Pancreas (tissue), 10 donors: ENCODE measurements around the gene SMIM21. TPM values are rescaled to one million over a fixed set of nuclear protein-coding genes. Genes with fewer than 3 reads are reported as not detected.

Experiments used
- ATAC-seq, 4 donors: fragments of 200-7000 bp; cut with Tn5 transposase; one replicate each; pipeline versions ENCODE4 v1.8.0 to v1.9.1; 2020; ENCODE audit warnings: mild to moderate bottlenecking in 4 of 4, moderate library complexity in 4 of 4
- DNase-seq, 6 donors: peaks; one replicate each; pipeline ENCODE4 v3.0.0-alpha.2; 2020
- FAIRE-seq: peaks from 2 replicates; lab custom pipeline; 2012; peaks lifted over from hg19 to GRCh38; lab: Jason Lieb, UNC
- H3K27ac ChIP-seq, 4 donors: fragments of 200-600 bp; sonication (generic); 1 replicate in 3 of 4; 2 replicates in 1 of 4; pipeline versions ENCODE4 v1.5.0 to v1.8.0; 2020
- H3K27me3 ChIP-seq, 4 donors: fragments of 200-600 bp; one replicate each; pipeline ENCODE4 v1.8.0; 2021
- H3K36me3 ChIP-seq, 3 donors: fragments of 200-600 bp; sonication (generic) in 1 of 3; one replicate each; pipeline versions ENCODE4 v1.5.0 to v1.8.0; 2020 to 2021
- H3K4me1 ChIP-seq, 3 donors: fragments of 200-600 bp; one replicate each; pipeline ENCODE4 v1.8.0; 2021
- H3K4me3 ChIP-seq, 4 donors: fragments of 200-600 bp; sonication (generic) in 2 of 4; one replicate each; pipeline versions ENCODE4 v1.5.0 to v1.8.0; 2020 to 2021
- H3K9me3 ChIP-seq, 4 donors: fragments of 200-600 bp; one replicate each; pipeline ENCODE4 v1.8.0; 2021
- WGBS, 2 donors: extraction: QIAGEN DNeasy Blood & Tissue Kit; methylation state at CpG; one replicate each; pipeline ENCODE4 v1.1.7; 2013; 5-methylcytosine and 5-hydroxymethylcytosine counted together
- intact Hi-C, 3 donors: fragments of 100-400 bp; cut with DNase I; formaldehyde crosslinking; loops; one replicate each; pipeline versions ENCODE4 v1.11.1 to v1.14.2; 2022
- polyA plus RNA-seq, 2 donors: library from polyadenylated mRNA; stranded (reverse); fragments of 200-250 nt; gene quantifications; one replicate each; pipeline ENCODE4 v1.2.3, GENCODE V29; 2013
- total RNA-seq, 6 donors: library from RNA; stranded (reverse); fragmentation: NEBNext Ultra II Directional in 4 of 6; extraction: Animal tissue kit (Norgen Biotek cat#: 25700) in 4 of 6; gene quantifications; one replicate each; pipeline versions ENCODE4 v1.2.1 to v1.2.4, GENCODE V29; 2021 to 2023
- TF ChIP-seq, protein P1 (sequence below), 4 donors: fragments of 200-600 bp; sonication (generic) in 3 of 4; IDR thresholded peaks; one replicate each; pipeline versions ENCODE4 v1.5.0 to v1.8.0; 2021; ENCODE audit warnings: antibody characterized with exemption in 4 of 4
- donor health status: healthy with polysubstance abuse.
- donor health status: DM: no; HTN: no; CAD: no; lungs with moderate emphysema.
- donor health status: DM: no; HTN: no; CAD: no.
- donor health status: control.
- donor health status: control.
- donor health status: Bipolar disorder and iron deficiency.
- donor health status: DM: yes; HTN: yes; CAD: no.
- donor health status: DM: no; HTN: no; CAD: no.
- donor health status: DM: no; HTN: no; CAD: no.
- donor health status: DM: yes; HTN: yes; CAD: no.

SMIM21 gene
- total and polyA plus RNA-seq, 8 donors = 0.02 TPM; not detected in 7

DNA sequence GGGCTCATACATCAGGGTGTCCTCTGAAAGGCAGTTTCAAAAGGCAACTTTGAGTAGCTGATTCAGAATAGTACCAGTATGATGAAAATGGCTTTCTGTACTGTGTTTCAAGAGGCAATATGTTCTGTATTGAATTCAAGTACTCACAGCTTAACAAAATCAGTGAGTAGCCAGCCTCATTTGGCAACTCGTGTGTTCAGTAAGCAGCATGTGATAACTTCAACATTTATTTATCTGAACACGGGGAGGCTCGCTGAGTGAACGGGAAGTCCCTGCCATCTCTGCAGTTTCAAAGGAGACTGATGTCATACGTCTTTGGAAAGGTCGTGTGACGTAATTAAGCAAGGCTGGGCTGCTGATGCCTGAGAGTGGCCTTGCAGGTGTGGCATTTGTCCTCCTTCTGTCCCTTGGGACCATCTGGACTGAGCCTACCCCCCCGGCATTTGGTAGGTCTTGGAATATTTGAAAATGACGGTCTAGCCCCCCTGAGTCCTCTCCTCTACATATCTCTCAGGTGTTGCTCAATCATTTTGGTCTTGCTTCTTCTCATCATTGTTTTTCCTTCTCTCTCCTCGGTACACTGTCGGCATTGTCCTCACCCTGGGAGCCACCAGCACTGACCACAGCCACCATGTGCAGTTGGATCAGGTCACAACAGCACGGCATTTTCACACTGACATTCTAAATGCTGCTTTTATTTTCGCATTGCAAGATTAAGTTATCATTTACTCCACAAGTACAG lies 62.8 kb downstream of the SMIM21 start:
- Histone ChIP-seq H3K4me1 (no peaks in the 10 kb centered on the region), H3K36me3 (no peaks in the 10 kb centered on the region), H3K27me3 (no peaks in the 10 kb centered on the region), H3K4me3 (no peak overlapping the region), H3K9me3 (no peaks in the 10 kb centered on the region), H3K27ac (no peak overlapping the region)
- 66 to 67% methylated on average over 13 of the region's 13 CpGs for WGBS, 2 donors
- intact Hi-C loops = no loop called here
- ATAC-seq (peak in 2 of 4 donors; percentile 40 to 44), DNase-seq (no peak), FAIRE-seq (no peak)
- TF ChIP-seq, protein P1, sequence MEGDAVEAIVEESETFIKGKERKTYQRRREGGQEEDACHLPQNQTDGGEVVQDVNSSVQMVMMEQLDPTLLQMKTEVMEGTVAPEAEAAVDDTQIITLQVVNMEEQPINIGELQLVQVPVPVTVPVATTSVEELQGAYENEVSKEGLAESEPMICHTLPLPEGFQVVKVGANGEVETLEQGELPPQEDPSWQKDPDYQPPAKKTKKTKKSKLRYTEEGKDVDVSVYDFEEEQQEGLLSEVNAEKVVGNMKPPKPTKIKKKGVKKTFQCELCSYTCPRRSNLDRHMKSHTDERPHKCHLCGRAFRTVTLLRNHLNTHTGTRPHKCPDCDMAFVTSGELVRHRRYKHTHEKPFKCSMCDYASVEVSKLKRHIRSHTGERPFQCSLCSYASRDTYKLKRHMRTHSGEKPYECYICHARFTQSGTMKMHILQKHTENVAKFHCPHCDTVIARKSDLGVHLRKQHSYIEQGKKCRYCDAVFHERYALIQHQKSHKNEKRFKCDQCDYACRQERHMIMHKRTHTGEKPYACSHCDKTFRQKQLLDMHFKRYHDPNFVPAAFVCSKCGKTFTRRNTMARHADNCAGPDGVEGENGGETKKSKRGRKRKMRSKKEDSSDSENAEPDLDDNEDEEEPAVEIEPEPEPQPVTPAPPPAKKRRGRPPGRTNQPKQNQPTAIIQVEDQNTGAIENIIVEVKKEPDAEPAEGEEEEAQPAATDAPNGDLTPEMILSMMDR (IDR thresholded peaks at IDR 0.05) = no peak

- FAIRE-seq (no peak), ATAC-seq (peak; percentile 82 to 90 (median 84)), DNase-seq (peak in 3 of 6 donors; percentile 27 to 50 (median 34))
- no peaks in the 10 kb centered on the region for H3K9me3 ChIP-seq
- H3K4me3 ChIP-seq = no peak overlapping the region
- WGBS, 2 donors = 65 to 69% methylated on average over 13 of the region's 13 CpGs
- intact Hi-C loops = no loop called here
- no peaks in the 10 kb centered on the region for H3K4me1 ChIP-seq
- peak overlapping the region in 1 of 4 donors; percentile 5 for H3K27ac ChIP-seq
- TF ChIP-seq, protein P1 (IDR thresholded peaks at IDR 0.05) = no peak
- H3K27me3 ChIP-seq = no peaks in the 10 kb centered on the region
- no peaks in the 10 kb centered on the region for H3K36me3 ChIP-seq
Measured at GRCh38 chr18:75363446-75364225, 63.9 kb downstream of the SMIM21 start.

DNA sequence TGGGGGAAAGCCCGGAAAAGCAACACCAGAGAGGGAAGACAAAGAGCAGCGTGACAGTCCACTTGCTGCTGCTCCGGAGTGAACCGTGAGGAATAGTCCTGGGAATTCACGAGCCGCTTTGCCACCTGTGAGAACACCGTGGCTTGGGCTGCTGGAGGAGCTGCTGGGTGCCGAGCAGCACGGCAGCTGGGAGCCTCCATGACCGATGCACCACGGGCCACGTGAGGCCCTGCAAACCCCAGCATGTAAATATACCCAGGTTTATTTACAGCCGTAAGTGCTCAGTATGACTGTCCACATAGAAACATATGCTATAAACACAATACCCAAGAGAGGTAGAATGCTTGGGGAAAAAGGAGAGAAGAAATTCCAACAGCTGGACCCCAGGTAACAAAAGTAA lies 65.1 kb downstream of the SMIM21 start:
- no peaks in the 10 kb centered on the region for H3K27me3 ChIP-seq
- no peaks in the 10 kb centered on the region for H3K9me3 ChIP-seq
- FAIRE-seq (no peak), DNase-seq (peak in 2 of 6 donors; percentile 17 to 21), ATAC-seq (peak in 3 of 4 donors; percentile 47 to 56 (median 55))
- 47 to 63% methylated on average over 13 of the region's 13 CpGs for WGBS, 2 donors
- H3K27ac ChIP-seq = no peak overlapping the region
- intact Hi-C loops = no loop called here
- H3K36me3 ChIP-seq = no peaks in the 10 kb centered on the region
- H3K4me1 ChIP-seq = no peaks in the 10 kb centered on the region
- no peak overlapping the region for H3K4me3 ChIP-seq
- TF ChIP-seq, protein P1 (IDR thresholded peaks at IDR 0.05) = no peak

DNA sequence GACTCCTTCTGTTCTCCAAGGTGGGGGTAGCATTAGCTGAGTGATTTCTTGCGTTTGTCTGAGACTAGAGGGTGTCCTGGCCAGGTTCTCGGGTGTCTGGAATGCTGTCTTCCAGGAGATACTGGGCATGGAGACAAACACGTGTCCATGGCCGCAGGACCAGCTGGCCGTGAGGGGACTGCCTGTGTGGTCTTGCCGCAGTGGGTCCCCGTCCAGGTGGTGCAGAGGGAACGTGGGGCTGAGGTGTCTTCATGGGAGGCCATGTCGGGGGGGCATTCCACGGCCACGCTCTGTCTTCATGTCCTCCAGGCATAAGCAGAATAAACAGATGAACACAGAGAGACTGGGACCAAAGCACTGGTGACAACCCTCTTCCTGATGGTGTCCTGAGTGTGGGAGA lies 66.6 kb downstream of the SMIM21 start:
- ATAC-seq (no peak), FAIRE-seq (no peak), DNase-seq (no peak)
- intact Hi-C loops = no loop called here
- TF ChIP-seq, protein P1 (IDR thresholded peaks at IDR 0.05) = no peak
- no peak overlapping the region for H3K27ac ChIP-seq
- no peaks in the 10 kb centered on the region for H3K27me3 ChIP-seq
- H3K4me1 ChIP-seq = no peaks in the 10 kb centered on the region
- no peaks in the 10 kb centered on the region for H3K36me3 ChIP-seq
- no peak overlapping the region for H3K4me3 ChIP-seq
- WGBS, 2 donors = 85 to 90% methylated on average over 11 of the region's 11 CpGs
- no peaks in the 10 kb centered on the region for H3K9me3 ChIP-seq
